NCI-H345 (cell line): ENCODE data around the gene TGFBR1.

Source experiments
- DNase-seq: peaks from one replicate; lab custom pipeline; 2025; lab: John Stamatoyannopoulos, UW

TGFBR1 gene

DNA sequence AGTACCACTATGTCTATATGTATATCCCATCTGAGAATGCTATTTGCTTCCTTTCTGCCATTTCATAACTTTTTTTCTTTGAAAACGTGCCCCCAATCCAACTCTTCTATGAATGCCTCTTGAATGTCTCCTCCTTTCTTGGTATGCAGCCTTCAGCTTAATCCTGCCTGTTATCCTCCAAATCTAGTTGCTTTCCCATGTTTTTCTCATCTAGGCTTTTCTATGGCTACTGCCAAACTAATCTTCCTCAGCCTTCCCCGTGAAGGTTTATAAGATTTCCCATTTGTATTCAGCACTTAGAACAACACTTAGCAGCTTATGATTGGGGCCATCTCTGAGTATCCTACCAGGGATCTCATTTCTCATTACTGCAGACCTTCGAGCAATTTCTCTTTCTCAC is 2.5 kb downstream of the TGFBR1 start:
- no peak for DNase-seq

DNA sequence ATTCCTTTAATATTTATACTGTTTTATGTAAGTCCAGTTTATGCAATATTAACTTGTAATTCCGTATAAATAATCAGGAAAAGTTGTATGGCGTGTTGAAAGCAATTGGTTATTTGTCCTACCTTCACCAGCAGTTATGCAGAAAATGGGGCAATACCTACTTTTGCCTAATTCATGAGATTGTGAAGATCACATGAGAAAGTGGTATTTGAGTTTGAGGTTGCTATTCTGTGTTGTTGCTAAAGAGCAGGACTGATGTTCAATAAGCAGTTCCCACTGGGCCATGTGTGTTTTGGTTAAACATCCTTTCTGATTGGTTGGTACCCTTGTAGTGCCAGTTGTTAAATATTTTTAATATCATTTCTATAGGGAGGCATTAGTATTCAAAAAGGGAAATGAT is 3.2 kb downstream of the TGFBR1 start:
- no peak for DNase-seq

DNA sequence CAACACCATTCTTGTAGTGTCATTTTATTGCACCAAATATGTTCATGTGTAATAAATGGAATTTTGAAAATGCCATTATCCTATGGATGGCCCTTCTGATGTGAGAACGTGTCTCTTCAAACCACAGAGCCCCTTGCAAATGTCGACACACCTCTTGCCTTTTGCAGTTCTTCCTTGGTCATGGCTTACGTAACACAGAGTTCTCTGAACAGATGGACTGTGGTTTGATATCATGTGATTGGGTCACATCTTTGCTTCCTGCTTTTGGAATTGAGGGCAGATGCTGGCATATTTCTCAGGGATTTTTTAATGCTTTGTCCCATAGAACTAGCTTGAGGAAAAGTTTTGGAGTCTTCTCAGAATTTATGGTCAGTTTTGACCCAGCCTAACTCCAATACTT is 4.6 kb downstream of the TGFBR1 start:
- no peak for DNase-seq

DNA sequence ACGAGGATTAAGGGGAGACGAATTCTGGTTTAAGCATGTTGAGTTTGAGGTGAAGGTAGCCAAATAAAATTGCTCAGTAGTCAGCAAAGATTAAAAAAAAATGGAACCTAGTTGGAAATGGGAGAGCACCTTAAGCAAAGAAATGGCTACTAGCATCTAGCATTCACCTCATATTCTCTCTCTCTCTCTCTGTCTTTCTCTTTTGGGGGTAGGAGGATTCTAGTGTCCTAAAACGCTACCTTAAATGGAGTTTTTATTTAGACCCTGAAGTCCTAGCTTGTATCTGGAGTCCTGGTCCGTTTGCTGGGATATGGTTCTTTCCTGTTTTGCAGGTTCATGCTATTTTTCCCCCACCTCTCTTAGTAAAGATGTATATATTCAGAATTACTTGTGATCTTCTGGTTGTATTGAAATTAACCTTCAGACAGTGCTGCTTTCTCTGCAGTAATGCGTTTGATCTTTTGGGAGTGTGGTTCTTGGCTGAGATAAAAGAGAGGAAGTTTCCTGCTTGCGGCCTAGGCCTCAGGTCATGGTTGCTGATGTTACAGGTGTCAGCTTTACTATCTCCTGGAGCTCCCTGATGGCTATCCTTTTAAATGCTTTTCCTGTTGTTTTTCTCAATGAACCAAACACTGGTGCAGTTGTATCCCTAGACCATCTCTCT is 8.0 kb downstream of the TGFBR1 start:
- no peak for DNase-seq

DNA sequence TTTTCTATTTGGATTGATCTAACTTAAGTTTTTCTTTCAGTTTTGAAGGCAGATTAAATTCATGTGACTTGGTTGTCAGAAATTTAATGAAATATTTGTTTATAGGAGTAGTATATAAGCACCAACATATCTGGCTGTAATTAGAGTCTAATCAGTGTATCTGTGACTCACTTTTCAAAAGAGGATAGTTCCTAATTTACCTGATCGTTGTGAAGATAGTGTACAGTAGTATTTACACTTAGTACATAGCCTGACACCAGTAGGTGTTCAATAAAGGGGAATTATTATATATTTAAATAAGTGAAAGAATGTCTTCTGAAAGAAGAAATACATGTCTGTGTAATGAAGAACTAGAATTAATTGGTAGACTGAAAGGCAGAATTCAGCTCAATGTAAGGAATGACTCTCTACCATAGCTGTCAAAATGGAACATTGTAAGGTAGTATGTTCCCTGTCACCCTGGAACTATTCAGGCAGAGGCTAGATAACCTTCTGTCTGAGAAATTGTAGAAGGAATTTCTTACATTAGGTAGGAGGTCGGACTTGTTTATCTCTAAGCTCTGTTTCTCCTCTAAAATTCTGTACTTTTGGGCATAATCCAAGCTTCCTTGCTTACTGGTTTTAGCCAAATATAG is 8.6 kb downstream of the TGFBR1 start:
- DNase-seq, result no peak

DNA sequence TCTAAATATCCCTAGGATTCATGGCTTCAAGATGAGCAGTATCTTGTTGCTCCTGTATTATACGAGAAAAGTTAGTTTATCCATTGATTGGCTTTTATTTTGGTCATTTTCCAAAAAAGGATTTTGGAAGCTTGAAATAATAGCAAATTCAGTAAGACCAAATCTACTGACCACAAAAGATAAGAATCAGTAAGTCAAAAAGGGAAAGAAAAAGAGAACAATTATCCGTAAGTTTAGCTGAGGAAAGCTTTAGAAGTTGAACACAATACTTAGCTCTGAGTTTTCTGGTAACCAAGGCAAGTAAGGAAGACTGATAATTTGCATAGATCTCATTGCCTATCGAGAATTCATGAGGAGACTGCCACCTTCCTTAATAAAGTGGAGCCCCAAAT is 9.1 kb downstream of the TGFBR1 start:
- DNase-seq, result no peak

GRCh38 chr9:99114846-99115500 is 10.1 kb downstream of the TGFBR1 start:
- DNase-seq, result no peak

DNA sequence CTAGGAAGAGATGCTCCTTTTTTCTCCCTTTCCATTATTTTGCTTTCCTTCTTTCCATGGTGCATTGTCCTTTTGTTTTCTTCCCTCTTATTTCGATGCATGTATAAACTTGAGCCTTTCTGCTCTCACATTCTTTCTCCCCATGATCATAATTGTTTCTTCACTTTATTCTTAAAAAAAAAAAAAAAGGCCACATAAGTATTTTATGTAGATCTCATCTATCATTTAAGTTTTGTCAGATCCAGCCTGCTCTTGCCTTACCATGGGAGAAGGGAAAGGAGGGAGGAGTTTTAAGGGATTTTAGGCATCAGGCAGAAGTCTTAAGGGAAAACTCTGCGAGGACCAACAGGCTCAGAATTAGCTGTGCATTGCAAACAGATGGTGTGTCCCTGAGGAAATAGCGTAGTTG is 11.1 kb downstream of the TGFBR1 start:
- no peak for DNase-seq

- no peak for DNase-seq
Observed at GRCh38 chr9:99118782-99119466, 14.0 kb downstream of the TGFBR1 start.

- no peak for DNase-seq
Observed at GRCh38 chr9:99119976-99120655, 15.2 kb downstream of the TGFBR1 start.

DNA sequence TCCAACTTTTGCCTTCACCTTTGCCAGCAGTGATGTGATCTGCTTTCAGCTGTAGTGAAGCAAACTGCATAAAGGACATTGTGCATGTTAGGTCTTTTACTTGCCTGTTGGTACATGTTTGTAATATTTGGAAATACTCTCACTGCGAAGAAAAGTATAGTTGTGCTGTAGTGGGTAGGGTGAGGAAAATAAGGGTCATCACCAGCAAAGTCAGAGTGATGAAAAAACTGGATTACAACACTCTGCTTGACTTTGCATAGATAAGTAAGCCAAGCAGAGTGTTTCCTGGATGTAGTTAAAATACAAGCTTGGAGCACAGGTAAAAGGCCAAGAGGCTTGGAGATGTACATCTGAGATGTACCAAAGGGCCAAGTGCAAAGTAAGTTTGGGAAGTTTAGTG is 16.7 kb downstream of the TGFBR1 start:
- no peak for DNase-seq

GRCh38 chr9:99124534-99125255 is 19.8 kb downstream of the TGFBR1 start:
- DNase-seq, result no peak

GRCh38 chr9:99125446-99125845 is 20.5 kb downstream of the TGFBR1 start:
- no peak for DNase-seq

DNA sequence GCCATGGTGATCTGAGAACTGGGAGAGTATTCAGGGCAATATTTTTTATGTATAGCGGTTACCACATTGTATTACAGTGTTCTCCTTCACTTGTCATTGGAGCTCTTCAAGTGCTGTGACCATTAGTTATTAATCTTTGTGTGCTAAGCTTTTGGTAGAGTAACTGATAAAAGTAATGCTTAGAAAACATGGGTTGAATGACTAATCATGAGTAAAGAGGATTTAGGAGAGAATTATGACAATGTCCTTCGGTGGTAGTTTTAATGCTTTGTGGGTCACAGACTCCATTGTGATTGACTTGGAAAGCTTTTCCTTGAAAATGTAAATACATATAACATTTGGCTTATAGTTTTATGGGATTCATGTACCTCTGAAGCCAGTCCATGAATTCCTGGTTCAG is 21.4 kb downstream of the TGFBR1 start:
- no peak for DNase-seq

- no peak for DNase-seq
Observed at GRCh38 chr9:99127356-99128132, 22.6 kb downstream of the TGFBR1 start.

- no peak for DNase-seq
Observed at GRCh38 chr9:99128133-99128406, 23.2 kb downstream of the TGFBR1 start.

DNA sequence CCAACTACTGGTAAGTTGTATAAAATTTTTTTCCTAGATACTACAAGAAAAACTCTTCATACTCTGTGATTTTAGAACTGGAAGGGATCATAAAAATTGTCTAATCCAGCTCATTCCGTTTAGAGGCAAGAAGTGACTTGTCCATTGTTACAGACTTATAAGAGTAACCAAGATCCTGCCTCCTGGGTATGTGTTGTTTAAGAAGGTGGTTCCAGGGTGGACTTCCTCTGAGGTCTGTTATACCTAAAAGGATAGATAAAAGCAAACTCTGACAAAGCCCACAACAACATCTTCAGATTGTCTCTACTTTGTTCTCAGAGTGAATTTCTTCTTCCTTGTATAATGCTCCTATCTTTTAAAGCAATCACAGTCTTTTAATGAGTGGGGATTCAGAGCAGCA is 24.2 kb downstream of the TGFBR1 start:
- no peak for DNase-seq

DNA sequence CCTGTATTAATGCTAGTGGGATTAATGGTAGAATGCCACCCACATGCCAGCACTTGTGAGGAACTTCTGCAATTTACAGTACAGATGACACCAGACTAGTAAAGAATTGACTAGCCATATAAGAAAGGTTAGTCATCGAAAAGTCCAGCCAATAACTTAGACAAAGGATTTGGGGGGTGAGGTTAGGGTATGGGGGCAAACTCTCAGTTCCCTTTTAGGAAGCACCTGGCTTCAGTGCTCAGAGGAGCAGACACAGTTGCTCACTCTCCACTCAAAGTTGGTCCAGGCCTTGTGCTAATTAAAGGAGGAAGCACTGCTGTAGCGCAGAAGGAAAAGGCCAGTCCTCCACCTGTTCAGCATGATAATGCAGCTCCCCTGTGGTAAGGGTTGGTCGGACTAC is 25.2 kb downstream of the TGFBR1 start:
- DNase-seq, result no peak

GRCh38 chr9:99133145-99133544 is 28.2 kb downstream of the TGFBR1 start:
- DNase-seq, result no peak

DNA sequence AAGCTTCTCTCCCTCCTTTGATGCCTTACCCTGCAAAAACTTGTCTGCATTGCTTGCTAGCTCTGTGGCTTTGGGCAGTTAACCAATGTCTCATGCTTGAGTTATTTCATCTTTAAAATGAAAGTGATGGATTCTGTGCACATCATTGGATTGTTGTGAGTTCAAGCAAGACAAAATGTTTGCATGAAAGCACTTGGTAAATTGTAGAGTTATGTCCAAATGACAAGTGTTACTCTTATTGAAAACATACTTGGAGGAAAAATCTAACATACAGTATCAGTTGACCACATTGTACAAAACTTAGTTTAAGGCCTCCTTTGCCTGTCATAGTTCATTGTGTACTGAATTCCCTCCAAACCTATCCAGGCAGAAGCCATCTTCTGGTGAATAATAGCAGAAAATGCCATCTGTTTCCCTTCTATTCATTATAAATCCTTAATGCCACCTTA is 30.0 kb downstream of the TGFBR1 start:
- DNase-seq, result no peak

DNA sequence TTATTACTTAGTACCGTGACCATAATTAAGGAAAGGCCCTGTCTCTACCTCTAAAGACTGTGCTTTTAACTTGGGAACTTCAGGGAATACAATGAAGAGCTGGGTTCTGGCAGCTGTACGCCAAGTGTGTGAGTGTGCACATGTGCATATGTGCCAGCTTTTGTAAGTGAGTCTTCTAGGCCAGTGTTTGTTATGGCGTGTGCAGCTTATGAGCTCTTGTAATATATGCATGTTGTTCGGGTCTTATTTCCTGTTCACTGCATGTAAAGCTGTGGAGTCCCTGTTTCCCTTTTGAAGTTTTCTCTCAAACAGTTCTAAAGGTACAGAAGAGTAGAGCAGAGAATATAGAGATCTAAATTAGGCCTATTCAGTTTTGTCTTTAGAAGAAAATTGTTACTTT is 30.5 kb downstream of the TGFBR1 start:
- no peak for DNase-seq
